Purkinje cell (primary cell): ENCODE data around the gene CASKIN1. TPM values are rescaled to one million over a fixed set of nuclear protein-coding genes. Genes with fewer than 3 reads are reported as not detected.

Source experiments
- polyA plus RNA-seq: library from polyadenylated mRNA; unstranded; fragments of >200 nt; fragmentation: Nextera tagmentation; gene quantifications from 2 replicates; pipeline ENCODE4 v1.2.1, GENCODE V29; 2014

The CASKIN1 gene, protein sequence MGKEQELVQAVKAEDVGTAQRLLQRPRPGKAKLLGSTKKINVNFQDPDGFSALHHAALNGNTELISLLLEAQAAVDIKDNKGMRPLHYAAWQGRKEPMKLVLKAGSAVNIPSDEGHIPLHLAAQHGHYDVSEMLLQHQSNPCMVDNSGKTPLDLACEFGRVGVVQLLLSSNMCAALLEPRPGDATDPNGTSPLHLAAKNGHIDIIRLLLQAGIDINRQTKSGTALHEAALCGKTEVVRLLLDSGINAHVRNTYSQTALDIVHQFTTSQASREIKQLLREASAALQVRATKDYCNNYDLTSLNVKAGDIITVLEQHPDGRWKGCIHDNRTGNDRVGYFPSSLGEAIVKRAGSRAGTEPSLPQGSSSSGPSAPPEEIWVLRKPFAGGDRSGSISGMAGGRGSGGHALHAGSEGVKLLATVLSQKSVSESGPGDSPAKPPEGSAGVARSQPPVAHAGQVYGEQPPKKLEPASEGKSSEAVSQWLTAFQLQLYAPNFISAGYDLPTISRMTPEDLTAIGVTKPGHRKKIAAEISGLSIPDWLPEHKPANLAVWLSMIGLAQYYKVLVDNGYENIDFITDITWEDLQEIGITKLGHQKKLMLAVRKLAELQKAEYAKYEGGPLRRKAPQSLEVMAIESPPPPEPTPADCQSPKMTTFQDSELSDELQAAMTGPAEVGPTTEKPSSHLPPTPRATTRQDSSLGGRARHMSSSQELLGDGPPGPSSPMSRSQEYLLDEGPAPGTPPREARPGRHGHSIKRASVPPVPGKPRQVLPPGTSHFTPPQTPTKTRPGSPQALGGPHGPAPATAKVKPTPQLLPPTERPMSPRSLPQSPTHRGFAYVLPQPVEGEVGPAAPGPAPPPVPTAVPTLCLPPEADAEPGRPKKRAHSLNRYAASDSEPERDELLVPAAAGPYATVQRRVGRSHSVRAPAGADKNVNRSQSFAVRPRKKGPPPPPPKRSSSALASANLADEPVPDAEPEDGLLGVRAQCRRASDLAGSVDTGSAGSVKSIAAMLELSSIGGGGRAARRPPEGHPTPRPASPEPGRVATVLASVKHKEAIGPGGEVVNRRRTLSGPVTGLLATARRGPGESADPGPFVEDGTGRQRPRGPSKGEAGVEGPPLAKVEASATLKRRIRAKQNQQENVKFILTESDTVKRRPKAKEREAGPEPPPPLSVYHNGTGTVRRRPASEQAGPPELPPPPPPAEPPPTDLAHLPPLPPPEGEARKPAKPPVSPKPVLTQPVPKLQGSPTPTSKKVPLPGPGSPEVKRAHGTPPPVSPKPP (N-terminal part only)
- polyA plus RNA-seq: 0.04 TPM in 1 of 2 replicates, not detected in the other

DNA sequence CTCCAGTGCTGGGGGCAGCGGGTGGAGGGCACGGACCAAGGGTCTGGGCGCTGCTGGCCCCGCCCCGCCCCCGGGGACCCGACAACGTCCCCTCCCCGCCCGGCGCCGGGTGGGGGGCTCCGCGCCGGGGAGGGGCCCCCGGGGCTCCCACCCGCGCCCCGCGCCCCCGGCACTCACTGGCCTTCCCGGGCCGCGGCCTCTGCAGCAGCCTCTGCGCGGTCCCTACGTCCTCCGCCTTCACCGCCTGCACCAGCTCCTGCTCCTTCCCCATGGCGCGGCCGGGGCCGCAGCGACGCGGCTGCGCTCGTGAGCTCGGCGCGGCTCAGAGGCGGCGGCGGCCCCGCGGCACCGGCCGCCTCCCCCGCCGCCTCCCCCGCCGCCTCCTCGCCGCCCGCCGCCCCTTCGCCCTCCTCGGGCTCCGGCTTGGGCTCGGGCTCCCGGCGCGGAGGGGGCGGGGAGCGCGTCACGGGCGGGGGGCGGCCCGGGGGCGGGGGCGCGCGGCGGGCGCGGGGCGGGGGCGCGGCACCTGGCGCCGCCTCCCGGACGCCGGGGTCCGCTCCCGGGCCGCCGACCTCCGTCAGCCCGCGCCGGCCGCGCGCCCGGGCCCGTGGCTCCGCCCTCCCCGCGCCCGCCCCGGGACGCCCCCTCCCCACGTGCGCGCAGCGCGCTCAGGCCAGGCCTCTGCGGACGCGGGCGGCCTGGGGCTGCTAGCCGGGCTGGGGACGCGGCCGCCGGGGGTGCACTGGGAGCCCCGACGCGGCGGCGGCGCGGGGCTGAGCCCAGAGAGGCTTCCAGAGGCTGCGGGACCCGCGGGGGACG, at the start of gene CASKIN1:
CASKIN1 (minus strand) TSS at position 444 of the 819 bp plus-strand sequence; CDS start at position 271, 173 bp downstream.

DNA sequence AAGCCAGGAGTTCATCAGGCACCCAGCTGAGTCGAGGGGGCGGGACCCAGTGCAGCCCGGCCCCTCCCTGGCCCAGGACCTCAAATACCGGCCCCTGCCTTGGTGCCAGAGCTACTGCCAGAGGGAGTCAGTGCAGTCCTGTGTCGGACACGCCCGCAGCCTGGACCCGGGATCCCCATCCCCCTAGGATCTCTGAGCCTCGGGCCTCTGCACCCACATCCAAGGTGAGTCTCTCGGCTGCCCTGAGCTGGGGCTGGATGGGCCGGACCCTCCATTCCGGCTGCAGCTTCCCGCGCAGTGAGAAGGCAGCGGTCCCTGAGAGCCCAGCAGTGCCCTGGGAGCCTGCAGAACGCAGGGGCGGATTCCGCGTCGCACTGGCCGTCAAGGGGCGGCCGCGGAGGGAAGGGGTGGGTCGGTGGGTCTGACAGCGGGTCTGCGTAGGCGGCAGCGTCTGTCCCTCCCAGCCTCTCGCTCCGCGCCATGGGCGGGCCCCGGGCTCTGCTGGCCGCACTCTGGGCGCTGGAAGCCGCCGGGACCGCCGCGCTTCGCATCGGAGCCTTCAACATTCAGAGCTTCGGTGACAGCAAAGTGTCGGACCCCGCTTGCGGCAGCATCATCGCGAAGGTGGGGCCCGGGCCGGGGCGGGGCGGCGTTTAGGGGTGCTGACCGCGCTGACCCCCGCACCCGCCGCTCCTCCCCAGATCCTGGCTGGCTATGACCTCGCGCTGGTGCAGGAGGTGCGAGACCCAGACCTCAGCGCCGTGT, 40.1 kb upstream of the CASKIN1 start, which contains the start of gene DNASE1L2:
DNASE1L2 (plus strand) TSS at position 108 of the 765 bp plus-strand sequence; CDS start at position 481, 373 bp downstream.

DNA sequence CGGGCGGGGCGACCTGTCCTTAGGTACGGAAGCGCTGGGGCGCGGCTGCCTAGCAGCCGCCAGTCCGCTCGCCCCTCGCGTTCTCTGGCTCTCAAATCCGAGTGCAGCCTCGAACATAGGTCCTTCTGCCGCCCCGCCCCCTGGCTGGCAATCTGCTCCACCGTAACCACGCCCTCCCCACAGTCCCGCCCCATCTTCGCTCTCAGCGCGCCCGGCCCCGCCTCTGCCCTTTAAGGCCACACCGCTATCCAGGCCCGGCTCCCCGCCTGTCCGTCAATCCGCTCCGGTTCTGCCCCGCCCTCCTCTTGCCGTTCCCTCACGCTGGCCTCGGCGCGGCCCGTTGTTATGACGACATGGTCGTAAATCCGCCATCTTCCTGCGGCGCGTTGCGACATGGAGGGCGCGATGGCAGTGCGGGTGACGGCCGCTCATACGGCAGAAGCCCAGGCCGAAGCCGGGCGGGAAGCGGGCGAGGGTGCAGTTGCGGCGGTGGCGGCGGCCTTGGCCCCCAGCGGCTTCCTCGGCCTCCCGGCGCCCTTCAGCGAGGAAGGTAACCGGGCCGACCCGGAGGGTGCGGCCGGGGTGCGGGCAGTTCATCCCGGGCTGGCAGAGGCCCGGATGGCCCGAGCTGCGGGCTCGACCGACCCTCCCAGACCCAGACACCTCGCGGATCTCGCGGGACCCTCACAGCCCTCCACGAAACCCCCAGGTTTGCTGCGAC, 27.0 kb upstream of the CASKIN1 start, which contains the start of gene E4F1:
E4F1 (plus strand) TSS at position 371 of the 721 bp plus-strand sequence; CDS start at position 394, 23 bp downstream.

DNA sequence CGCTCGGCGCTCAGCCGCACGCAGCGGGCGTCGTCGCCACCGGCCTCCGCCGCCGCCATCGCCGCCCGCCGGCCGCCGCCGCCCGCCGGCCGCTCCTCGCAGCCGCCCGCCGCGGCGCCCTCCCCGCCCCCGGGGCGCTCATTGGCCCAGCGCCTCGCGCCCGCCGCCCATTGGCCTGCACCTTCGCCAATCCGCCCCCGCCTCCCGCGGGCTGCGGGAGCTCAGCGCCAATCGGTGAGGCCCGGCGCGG, 18.2 kb upstream of the CASKIN1 start, which contains the start of gene PGP:
PGP (minus strand) TSS at position 122 of the 250 bp plus-strand sequence; CDS start at position 59, 63 bp downstream.

DNA sequence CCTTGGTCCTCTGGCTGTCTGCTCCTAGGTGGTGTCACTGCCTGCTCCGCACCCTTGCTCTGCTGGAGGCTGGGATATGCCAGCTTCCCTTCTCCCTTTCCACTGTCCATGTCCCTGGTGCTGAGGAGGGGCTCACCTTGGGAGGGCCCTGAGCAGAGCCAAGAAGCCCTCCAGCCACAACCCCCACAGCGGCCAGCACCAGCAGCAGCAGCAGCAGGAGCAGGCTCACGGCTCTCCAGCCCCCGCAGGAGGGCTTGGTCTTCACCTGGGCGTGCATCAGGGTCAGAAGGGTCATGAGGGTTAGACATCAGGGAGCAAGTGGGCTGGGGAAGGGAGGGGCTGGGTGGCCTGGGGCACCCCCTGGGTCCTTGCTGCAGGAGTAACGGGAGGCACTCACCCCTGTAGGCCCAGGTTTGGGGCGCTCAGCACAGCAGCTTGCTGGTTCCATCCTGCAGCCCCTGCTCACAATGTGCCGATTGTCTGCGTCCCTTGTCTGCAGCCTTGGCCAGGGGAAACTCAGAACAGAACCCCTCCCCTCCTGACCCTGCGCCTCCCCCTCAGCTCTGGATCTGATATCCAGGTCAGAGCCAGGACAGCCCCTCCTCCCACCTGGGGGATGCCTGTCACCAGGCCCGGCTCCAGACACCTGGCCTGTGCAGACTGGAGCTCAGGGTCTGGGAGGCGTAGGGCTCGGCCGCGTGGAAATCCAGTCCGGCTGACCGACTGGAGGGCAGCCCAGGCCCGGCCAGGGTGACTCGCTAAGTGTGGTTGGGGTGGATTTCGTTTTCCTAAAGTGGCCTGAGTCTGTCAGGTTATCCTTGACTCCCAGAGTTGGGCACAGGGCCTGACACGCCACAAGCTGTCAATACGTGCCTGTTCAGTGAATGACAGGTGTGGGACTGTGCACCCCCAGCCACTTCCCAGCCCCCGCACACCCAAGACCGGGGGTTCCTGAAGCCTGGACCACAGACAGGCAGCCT, 14.3 kb upstream of the CASKIN1 start, which contains the start of gene BRICD5:
BRICD5 (minus strand) TSS at position 478 of the 980 bp plus-strand sequence; CDS start at position 448, 30 bp downstream.

DNA sequence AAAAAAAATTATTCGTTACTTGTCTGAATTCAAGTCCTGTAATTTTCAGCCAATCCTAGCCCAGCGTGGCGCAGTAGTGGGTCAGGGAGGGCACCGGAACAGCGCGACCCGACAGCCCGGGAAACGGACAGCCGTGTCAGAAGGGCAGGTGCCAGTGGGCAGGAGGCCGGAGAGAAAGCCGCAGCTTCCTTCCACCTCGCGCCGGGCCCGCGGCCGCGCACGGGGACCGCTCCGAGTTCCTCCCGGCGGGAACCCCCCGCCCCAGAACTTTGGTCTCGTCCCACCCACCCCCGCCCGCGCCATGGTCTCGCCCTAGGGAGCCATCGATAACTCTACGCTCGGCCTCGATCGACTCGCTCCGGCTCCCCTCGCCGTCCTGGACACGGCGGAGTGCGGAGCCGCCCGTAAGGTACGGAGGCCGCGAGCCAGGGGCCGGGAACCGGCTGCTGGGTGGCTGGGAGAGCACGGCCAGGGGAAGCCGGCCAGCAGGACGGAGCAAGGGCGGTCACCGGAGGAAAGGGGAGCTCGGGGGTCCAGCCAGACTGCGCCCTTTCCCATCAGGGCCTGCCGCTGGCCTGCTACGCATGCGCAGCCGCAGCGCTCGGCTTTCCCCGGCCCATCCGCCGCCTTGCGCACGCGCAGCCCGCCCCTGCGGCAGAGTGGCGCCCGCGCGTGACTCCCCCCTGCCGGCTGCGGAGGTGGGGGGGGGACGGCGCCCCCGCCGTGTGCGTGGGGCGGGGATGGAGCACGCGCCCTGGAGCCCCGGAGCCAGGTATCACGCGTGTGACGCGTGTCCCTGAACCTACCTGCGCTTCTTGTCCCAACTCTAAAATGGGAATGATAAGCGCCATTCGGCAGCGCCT, 8.9 kb upstream of the CASKIN1 start, which contains the start of gene MLST8:
MLST8 (plus strand) TSS at position 351 of the 863 bp plus-strand sequence. CDS start 632 bp downstream, outside the sequence.

DNA sequence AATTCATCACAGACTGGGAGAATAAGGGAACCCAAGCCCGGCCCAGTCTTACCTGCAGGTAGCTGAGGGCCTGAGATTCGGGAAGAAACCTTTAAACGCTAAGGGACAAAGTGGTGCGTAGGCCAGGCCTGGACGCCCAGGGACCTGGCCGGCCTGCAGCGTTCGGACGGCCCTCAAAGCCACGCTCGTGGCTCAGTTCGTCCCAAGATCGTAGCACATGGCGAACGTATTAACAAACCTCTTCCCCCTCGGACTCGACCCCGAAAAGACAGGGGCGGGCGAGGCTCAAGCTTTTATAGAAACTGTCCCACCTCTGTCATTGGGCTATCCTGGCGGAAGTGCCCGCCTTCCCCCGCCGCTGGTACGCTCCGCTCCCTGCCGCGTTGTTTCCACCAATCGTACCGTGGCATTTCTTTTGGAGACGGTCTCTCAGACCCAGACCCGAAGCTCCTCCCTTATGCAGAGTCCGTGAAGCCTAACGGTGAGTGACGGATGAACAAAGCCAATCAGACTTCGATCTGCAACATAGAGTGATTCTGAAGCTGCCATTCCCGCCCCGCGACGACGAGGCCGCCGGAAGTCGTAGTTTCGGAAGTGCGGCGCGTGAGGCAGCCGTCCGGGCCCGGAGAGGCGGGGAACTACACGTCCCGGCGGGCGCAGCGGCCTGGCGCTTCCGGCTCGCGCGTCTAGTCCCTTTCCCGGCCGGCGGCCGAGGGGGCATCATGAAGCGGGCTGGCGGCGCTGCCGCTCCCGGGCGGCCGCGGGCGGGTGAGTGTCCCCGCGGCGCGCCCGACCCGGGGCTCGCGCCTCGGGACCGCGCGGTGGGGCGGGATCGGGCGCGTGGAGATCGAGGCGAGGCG, 41.1 kb downstream of the CASKIN1 start, which contains the start of gene TRAF7:
TRAF7 (plus strand) TSS at position 692 of the 860 bp plus-strand sequence. CDS start 8,139 bp downstream, outside the sequence.

DNA sequence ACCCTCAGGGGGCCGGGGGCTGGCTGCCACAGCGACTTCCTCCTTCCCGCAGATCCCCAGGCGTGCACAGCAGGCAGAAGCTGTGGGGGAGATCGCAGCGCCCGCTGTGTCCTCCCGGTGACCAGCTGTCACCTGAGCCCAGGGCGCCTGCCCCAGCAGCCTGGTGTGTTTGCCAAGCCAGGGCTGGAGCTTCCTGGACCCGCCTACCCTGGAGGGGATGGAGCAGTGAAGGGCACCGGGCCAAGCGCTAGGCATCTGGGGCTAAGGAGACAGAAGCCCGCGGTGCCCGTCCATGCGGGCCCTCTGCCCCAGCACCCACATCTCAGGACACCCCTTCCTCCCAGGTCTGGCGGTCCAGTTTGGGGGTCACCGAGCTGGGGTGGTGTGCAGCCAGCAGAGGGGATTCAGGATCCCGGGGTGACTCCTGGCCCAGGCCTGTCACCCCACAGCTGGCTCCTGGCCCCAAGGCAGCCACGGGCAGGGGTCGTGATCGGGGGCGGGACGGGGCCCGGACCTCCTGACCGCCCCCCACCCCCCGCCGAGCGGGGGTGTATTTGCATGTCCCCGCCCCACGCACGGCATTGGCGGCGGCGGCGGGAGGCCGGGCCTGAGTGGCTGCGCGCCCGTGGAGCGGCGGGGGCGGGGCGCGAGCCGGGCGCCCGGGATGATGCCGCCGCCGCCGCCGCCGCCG, 48.3 kb downstream of the CASKIN1 start, which contains the start of gene RAB26:
RAB26 (plus strand) TSS at position 645 of the 691 bp plus-strand sequence. CDS start 159 bp downstream, outside the sequence.

DNA sequence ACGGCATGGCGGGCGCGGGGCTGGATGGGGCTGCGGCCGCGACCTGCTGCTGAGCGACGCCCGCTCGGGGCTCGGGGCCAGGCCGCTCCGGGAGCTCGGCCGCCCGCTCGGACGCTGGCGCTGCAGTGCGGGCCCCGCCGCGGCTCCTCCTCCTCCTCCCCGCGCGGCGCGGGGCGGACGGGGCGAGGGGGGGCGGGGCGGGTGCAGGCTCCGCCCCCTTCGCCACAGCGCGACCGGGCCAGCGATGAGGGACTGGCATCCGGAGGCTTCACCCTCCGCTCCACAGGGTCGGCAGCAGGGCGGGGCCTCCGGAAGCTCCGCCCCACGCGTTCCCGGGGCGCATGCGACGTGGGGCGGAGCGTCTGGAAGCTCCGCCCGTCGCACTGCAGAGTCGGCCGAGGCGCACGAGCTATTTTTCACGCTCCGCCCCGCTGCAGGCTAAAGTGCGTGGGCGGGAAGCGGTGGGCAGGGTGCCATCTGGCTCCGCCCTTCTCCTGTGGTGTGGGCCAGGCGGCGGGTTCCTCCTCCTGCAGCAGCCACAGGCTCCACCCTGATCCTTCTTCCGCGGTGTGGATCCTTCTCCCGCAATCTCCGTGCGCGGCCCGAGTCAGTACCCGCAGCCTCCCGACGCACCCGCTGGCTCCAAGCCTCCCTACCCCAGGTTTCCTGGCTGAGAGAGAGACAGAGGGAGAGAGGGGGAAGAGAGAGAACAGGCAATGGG, 60.5 kb downstream of the CASKIN1 start, which contains the start of gene PKD1:
PKD1 (minus strand) TSS at position 129 of the 721 bp plus-strand sequence. CDS start 209 bp downstream, outside the sequence.

Other genes starting within 250 kb of the CASKIN1 start
- gene RPL3L, start 241.9 kb downstream of the CASKIN1 start, polyA plus RNA-seq: not detected in 2 replicates
- gene NDUFB10, start 237.1 kb downstream of the CASKIN1 start, polyA plus RNA-seq: 199 and 231 TPM in 2 replicates
- 110 and 121 TPM in 2 replicates for gene RPS2, start 231.8 kb downstream of the CASKIN1 start, polyA plus RNA-seq
- gene RNF151, start 229.7 kb downstream of the CASKIN1 start, polyA plus RNA-seq: not detected in 2 replicates
- gene TBL3, start 224.6 kb downstream of the CASKIN1 start, polyA plus RNA-seq: 1.8 and 5.1 TPM in 2 replicates
- not detected in 2 replicates for gene NOXO1, start 215.1 kb downstream of the CASKIN1 start, polyA plus RNA-seq
- gene GFER, start 212.4 kb downstream of the CASKIN1 start, polyA plus RNA-seq: 1.4 and 2.1 TPM in 2 replicates
- gene SYNGR3, start 206.6 kb downstream of the CASKIN1 start, polyA plus RNA-seq: 80.6 and 82.4 TPM in 2 replicates
- 0.11 and 0.16 TPM in 2 replicates for gene ZNF598, start 186.8 kb downstream of the CASKIN1 start, polyA plus RNA-seq
- not detected in 2 replicates for gene NPW, start 176.8 kb downstream of the CASKIN1 start, polyA plus RNA-seq
- gene NHERF2, start 169.7 kb downstream of the CASKIN1 start, polyA plus RNA-seq: 1.0 and 1.3 TPM in 2 replicates
- gene NTHL1, start 148.8 kb downstream of the CASKIN1 start, polyA plus RNA-seq: 8.1 and 19.5 TPM in 2 replicates
- gene TSC2, start 148.6 kb downstream of the CASKIN1 start, polyA plus RNA-seq: 31.7 and 32.6 TPM in 2 replicates
- 0.20 and 3.1 TPM in 2 replicates for gene PKD1, start 60.7 kb downstream of the CASKIN1 start, polyA plus RNA-seq
- gene RAB26, start 48.0 kb downstream of the CASKIN1 start, polyA plus RNA-seq: 15.1 TPM in 1 of 2 replicates, not detected in the other
- gene TRAF7, start 40.8 kb downstream of the CASKIN1 start, polyA plus RNA-seq: 0.74 and 1.9 TPM in 2 replicates
- 1.9 and 3.1 TPM in 2 replicates for gene MLST8, start 8.8 kb upstream of the CASKIN1 start, polyA plus RNA-seq
- 0.97 TPM in 1 of 2 replicates, not detected in the other for gene BRICD5, start 14.3 kb upstream of the CASKIN1 start, polyA plus RNA-seq
- gene PGP, start 18.2 kb upstream of the CASKIN1 start, polyA plus RNA-seq: 4.0 and 14.8 TPM in 2 replicates
- 0.77 and 3.6 TPM in 2 replicates for gene E4F1, start 27.0 kb upstream of the CASKIN1 start, polyA plus RNA-seq
- gene DNASE1L2, start 39.8 kb upstream of the CASKIN1 start, polyA plus RNA-seq: not detected in 2 replicates
- gene ECI1, start 55.0 kb upstream of the CASKIN1 start, polyA plus RNA-seq: 2.8 and 7.7 TPM in 2 replicates
- gene RNPS1, start 71.5 kb upstream of the CASKIN1 start, polyA plus RNA-seq: 41.4 and 45.7 TPM in 2 replicates
- 6.3 and 9.1 TPM in 2 replicates for gene ABCA3, start 144.1 kb upstream of the CASKIN1 start, polyA plus RNA-seq
- gene CCNF, start 232.8 kb upstream of the CASKIN1 start, polyA plus RNA-seq: 1.3 and 1.5 TPM in 2 replicates